GM21529 (cell line): ENCODE data around the gene PHKG1.
"Not testable (repeated sequence)": the region's sequence is repeated elsewhere in the genome, so short reads cannot be mapped to it uniquely, and the experiment has no call there.

ENCODE experiments used
- ATAC-seq: cut with Tn5 transposase; IDR thresholded peaks from one replicate; pipeline ENCODE4 v1.9.1; 2021; ENCODE audit not compliant: unreplicated experiment

Gene PHKG1

DNA sequence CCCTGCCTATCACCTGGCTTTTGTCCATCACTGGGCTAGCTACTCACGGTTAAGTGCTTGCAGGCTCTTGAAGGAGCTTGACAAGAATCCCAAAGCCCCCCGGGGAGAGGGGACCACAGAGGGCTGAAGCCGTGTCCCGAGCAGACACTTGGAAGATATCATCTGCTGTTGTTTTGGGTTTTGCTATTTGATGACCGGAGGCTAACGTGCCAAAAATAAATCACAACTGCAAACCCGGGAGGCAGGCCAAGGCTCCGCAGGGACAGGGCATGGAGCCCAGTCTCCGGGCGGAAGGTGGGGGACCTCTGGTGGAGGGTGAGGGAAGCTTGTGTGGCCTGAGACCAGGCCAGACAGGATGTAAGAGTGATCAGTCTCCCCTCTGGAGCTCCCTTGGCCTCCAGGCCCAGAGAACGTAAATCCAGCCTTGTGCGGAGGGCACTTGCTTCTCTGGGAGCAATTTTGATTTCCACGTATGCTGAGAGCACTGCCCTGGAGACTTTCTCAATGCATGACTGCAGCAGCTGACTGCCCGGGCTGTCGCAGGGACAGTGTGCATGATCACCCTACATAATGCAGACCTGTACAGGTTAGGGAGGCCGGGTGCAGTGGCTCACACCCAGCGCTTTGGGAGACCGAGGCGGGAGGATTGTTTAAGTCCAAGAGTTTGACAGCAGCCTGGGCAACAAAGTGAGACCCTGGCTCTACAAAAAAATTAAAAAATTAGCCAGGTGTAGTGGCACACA lies at the start of gene PHKG1:
TSS of gene PHKG1 (minus strand) at position 164 of the 743 bp plus-strand sequence. CDS start 4,011 bp downstream, outside the sequence.
- ATAC-seq: no peak

DNA sequence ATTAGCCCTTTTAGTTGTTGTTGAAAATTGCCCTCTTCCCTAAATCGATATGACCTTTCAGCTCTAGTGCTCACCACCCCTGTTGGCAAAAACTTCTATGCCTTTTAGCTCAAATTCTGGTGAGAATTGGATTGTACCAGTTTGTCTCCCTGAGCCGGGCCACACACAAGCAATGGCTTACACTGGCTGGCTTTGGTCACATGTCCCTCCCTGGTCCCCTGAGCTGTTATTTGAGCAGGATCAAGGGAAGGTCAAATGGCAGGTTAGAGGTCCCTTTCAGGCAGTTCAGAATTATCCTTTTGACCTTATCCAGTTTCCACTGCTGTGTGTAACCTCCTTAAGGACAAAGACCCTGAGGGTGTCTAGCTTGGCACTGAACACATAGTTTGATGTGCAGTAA lies 38.3 kb upstream of the PHKG1 start:
- not testable (repeated sequence) for ATAC-seq

DNA sequence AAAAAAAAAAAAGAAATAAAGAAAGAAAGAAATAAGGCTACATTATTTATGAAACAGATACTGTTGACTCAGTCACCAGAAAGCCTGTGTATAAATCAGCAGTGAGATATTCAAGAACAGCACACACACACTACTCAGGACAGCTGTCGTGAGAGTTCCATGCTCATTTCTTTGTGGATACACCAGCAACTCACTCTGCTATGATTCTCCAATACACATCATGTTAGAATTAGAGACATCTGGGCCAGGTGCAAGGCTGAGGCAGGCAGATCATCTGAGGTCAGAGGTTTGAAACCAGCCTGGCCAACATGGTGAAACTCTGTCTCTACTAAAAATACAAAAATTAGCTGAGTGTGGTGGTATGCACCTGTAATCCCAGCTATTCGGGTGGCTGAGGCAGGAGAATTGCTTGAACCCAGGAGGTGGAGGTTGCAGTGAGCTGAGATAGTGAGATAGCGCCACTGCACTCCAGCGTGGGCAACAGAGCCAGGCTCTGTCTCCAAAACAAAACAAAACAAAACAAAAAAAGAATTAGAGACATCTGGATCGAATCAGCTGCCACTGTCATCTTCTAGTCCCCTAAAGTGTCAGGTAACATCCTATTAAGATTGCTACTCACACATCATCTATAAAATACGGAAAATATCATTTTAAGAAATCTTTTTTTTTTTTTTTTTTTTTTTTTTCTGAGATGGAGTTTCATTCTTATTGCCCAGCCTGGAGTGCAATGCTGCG lies 34.7 kb upstream of the PHKG1 start:
- no peak for ATAC-seq

DNA sequence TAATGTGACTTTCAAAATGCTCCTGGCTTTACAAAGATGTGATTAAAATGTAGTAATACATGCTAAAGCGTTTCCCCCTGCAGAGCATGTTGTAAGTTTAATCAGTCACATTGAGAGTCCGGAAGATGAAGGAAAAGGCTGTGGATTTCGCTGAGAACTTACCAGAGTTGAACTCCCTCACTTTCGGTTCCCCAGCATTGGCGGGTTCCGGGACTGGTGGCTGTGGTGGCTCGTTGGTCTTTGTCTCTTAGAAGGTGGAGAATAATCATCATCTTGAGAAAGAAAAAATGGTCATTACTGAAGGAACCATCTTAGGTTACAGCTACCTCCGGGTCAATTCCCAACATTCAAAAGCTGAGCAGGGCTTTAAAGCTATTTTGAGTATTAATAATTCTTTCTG lies 33.1 kb upstream of the PHKG1 start:
- ATAC-seq: no peak

DNA sequence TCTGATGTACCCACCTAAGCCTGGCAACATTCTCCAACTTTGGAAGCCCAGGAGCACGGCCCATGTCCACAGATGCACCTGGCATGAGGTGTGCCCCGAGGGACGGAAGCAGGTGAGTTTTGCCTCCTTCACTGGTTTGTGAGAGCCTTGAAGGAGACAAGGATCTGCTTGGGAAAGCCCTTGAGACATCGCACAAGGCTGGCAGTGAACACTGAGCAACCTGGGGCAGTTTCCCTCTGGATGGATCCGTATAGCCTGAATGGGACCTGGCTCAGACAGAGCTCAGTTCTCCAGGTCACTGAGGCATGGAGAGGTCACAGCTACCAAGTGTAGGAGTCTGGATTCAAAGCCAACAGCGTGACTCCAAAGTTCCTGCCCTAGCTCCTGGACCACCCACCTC lies 32.2 kb upstream of the PHKG1 start:
- no peak for ATAC-seq

DNA sequence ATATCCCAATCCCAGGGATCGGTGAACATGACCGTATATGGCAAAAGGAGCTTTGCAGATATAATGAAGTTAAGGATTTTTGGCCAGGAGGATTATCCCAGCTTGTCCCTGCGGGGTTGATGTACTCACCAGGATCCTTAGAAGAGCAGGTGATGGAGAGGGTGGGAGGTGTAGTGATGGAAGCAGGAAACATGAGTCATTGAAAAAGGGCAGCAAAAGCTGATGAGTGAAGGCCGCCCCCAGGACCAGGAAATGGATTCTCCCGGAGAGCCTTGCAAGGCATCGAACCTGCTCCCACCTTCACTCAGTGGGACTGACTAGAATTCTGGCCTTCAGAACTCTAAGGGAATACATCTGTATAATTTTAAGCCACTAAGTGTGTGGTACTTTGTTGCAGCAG lies 28.7 kb upstream of the PHKG1 start:
- no peak for ATAC-seq

DNA sequence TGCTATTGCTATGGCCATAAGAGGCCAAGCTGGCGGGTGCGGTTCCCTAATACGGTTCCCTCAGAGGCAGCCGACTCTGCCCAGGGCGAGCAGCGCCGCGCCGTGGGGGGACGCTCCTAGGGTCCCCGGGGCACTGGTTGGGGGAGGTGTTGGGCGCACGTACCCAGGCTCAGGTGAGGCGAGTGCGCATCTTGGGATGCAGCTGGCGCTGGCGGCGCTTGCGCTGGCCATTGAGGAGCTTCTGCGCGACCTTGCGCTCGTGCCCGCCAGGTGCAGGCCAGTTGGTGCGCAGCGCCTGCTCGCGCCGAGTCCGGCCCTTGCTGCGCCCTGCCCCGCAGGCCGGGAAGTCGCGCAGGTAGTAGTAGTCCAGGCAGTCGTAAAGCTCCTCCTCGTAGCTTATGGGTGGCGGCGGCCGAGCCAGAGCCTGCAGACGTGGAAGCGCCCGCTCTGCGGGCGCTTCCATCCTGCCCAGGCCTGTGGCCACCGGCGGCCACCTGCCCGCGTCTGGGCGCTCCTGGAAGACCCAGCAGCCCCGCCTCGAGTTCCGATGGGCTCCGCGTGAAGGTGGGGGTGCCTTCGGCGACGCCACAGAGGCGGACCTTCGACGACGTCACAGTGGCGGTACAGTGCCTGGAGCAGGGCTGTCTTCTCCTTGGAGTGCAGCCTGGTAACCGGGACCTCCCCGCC lies 23.2 kb upstream of the PHKG1 start, which contains the start of gene NUPR2:
TSS of gene NUPR2 (minus strand) at position 566 of the 687 bp plus-strand sequence. CDS start at position 463, 103 bp downstream.
- ATAC-seq: no peak

DNA sequence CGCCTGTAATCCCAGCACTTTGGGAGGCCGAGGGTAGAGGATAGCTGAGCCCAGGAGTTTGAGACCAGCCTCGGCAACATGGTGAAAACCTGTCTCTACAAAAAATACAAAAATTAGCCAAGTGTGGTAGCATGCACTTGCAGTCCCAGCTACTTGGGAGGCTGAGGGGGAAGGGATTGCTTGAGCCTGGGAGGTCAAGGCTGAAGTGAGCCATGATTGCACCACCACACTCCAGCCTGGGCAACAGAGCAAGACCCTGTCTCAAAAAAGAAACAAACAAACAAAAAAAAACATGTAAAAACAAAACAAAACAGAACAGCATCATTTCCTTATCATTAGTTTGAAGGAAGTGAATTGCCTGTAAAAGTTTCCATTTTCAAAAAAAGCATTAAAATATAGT lies 19.5 kb upstream of the PHKG1 start:
- not testable (repeated sequence) for ATAC-seq

DNA sequence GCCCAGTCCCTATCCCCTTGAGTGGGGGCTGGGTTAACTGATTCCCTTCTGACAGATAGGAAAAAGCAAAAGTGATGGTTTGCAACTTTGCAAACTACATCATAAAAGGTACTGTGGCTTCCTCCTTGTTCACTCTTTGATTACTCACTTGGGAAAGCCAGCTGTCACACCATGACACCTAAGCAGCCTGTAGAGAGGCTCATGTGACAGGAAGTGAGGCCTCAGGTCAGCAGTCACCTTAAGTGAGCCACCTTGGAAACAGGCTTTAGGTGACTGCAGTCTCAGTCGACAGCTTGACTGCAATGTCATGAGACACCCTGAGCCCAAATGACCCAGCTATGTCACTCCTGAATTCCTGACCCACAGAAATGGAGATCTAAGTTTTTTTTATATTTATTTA lies 17.9 kb upstream of the PHKG1 start:
- ATAC-seq: no peak

DNA sequence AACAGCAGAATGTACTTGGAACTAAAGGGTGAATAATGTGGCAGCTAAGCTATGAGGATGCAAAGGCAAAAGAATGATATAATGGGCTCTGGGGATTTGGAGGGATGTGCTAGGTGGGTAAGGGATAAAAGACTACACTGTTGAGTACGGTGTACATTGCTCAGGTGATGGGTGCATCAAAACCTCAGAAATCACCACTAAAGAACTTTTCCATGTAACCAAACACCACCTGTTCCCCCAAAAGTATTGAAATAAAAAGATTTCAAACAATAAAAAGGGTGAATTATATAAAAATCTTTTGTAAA lies 15.2 kb upstream of the PHKG1 start:
- ATAC-seq: no peak

DNA sequence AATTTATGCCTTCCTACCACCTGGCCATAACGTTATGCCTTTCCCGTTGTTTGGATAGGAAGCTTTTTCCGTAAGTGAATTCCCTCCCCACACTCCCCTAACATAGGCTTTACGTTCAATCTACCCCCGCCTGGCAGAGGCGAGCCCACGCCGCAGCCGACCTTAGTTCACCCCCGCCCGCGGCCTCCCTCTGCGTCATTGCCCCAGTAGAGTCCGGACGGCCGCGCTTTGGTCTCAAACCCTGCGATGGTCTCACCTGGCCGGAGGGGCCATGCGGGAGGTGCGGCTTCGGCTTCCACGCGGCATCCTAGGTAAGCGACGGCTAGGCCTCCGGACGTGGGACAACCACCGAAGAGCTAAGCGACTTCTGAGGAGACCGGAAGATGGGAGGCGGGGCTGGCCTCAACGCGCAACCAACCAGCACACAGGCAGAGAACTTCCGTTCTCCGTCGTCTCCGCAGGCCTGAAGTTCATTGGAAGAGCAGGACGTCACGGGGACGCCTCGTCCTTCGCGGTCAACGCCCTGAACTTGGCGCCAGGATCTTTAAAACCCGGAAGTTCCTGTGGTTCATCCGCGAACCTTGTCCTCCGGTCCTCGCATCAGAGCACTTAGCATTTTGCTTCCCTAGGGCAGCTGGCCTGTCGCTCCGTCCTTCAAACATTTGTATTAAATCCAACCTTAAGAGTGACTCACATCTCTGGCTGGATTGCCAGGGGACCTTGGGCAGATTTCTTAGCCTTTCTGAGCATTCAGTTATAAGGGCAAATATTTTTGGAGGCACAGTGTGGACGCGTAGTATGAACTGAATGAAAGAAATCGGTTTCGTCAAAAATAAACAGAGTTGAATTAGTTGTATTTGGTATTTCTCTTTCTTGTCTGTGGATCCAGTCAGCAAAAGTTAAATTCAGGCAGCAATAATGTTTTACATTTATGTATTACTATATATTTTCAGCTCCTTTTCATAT lies 13.6 kb upstream of the PHKG1 start, which contains the start of gene CHCHD2:
TSS of gene CHCHD2 (minus strand) at position 369 of the 966 bp plus-strand sequence. CDS start at position 306, 63 bp downstream.
- peak; percentile 99 for ATAC-seq

DNA sequence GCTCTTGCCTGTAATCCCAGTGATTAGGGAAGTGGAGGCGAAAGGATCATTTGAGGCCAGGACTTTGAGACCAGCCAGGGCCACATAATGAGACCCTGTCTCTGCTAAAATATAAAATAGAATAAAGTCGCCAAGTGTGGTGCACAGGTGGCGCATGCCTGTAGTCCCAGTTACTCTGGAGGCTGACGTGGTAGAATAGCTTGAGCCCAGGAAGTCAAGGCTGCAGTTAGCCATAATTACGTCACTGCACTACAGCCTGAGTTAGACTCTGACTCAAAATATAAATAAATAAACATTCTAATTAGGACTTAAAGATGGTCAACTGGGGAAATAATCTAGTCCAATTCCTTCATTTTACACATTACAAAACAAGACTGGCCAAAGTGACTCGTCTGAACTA lies 12.8 kb upstream of the PHKG1 start:
- ATAC-seq: no peak

DNA sequence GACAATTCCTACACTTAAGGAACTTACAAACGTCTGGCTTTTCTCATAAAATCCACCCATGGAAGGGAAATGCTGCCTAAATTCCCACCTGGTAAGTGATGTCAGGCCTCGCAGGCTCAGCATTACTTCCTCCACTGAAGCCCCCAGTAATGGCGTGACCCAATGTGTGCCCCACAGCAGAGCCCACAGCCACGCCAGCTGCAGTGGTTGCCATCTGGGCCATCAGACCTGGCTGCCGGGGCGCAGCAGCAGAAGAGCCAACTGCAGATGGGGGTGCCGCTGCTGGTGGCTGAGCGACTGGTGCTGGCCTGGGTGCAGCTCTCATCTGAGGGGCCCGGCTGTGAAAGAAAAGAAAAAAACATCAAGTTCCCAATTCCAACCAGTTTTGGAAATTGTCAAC lies 11.4 kb upstream of the PHKG1 start:
- ATAC-seq: not testable (repeated sequence)

DNA sequence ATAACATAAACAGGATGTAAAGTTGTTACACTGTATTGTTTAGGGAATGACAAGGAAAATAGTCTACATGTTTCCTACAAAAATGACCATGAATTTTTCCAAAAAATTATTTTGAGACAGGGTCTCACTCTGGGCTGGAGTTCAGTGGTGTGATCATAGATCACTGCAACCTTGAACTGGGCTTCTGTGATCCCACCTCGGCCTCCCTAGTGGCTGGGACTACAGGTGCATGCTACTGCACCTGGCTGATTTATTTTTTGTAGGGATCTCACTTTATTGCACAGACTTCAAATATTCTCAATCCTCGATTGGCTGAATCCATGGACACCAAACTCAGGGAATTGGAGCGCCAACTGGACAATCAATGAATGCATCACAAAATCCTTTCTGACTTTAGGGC lies 6.9 kb upstream of the PHKG1 start:
- no peak for ATAC-seq

DNA sequence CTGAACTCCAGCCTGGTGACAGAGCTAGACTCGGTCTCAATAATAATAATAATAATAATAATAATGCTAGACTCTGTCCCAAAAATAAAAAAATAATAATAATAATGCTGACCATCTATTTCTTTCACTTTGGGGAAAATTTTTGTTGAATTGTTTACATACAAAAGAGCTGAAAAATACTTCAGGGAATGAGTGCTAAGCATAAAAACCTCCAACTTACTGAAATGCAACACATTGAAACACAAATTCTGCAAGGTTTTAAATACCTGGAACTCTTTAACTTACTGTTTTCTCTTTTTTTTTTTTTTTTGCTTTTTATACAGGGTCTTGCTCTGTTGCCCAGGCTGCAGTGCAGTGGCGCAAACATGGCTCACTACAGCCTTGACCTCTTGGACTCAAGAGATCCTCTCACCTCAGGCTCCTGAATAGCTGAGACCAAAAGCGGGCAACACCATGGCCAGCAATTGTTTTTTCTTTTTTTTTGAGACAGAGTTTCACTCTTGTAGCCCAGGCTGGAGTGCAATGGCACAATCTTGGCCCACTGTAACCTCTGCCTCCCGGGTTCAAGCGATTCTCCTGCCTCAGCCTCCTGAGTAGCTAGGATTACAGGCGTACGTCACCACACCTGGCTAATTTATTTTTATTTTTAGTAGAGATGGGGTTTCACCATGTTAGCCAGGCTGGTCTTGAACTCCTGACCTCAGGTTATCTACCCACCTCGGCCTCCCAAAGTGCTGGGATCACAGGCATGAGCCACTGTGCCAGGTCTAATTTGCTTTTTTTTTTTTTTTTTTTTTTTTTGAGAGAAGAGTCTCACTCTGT lies 5.6 kb upstream of the PHKG1 start:
- ATAC-seq: not testable (repeated sequence)

DNA sequence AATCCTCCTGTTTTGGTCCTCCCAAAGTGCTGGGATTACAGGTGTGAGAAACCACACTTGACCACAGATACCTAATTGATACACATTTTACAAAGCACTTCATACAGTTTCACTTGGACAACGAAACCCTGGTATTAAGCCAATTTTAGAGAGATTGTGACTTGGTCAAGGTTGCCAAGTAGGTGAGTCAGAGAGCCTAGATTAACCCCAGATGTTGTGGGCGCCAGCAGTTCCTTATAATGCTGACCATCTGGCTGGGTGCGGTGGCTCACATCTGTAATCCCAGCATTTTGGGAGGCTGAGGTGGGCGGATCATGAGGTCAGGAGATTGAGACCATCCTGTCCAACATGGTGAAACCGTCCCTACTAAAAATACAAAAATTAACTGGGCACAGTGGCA lies 4.9 kb upstream of the PHKG1 start:
- ATAC-seq: no peak

DNA sequence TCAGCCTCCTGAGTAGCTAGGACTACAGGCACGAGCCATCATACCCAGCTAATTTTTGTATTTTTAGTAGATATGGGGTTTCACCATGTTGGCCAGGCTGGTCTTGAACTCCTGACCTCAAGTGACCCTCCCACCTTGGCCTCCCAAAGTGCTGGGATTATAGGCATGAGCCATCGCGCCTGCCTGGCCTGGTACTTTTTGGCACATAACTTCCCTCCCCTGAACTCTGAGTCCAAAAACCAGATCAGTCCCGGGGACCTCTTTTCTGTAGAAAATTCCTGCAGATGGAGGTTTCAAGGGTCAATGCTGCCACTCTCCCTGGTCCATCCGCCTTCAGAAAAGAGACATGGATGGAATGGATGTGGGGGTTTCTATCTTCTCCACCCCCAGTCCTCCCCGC lies 364 bp downstream of the PHKG1 start:
- ATAC-seq: not testable (repeated sequence)

DNA sequence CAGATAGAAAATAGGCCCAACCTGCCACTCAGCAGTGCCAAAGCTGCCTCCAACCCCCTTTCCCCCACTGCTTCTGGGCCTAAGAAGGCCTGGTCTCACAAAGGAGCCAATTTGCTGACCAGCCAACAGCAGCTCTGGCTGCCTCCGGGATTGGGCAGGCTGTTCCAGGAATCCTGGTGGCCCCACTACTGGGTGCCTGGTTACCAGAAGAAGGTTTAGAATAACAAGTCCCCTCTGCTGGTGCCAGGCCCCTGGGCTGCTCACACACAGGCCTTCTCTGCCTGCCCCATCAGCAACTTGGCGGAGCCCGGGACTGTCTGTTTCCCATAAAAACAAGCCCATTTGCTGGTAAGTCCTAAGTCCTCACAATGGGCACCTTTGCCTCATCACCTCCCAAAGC lies 1.2 kb downstream of the PHKG1 start:
- no peak for ATAC-seq

DNA sequence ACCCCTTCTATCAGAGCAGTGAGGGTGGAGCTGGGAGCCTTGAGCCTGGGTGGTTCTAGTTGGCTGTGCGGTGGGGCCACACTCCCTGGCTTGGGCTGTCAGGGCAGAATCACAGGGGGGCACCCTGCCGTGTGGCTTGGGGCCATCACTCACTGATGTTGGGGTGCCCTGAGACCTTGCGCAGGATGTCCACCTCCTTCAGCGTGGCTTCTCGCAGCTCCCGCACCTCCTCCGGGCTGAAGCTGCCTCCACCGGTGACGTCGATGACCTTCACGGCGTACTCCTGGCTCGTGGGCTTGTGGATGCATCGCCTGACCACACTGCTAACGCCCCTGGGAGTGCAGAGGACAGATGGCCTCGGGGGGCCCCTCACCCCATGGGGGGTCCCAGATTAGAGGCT lies 5.3 kb downstream of the PHKG1 start:
- no peak for ATAC-seq

DNA sequence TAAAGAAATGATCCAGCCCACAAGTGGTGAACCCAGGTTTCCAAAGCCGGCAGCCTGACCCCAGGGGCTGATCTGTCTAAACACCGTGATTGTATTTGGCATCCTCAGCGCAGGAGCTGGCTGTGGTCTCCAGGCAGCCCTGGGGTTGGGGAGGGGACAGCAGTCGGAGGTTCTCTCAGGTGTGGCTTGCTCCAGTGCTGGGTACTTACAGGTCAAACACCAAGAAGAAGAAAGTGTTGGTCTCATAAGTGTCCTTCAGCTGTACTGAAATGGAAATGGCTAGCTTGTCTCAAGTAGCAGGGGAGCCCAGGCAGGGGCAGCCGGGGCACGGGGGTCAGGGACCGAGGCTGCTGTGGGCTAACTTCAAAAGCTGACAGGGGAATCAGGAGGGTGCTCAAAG lies 6.0 kb downstream of the PHKG1 start:
- ATAC-seq: no peak
